ENCODE measurements around the gene PPP2R5C. TPM values are rescaled to one million over a fixed set of nuclear protein-coding genes. Genes with fewer than 3 reads are reported as not detected.

Gene PPP2R5C
- total and polyA plus RNA-seq, 9 of the 15 experiments (the other 6 are each of a cell fraction or from before 2014, with no cell fraction given): 284 to 617 (median 395) TPM

GRCh38 chr14:101815994-101816393 is 54.5 kb downstream of the PPP2R5C start (continued):
- no peak for TF ChIP-seq CHD7 (IDR thresholded peaks at IDR 0.05; ENCODE audit: low read depth, low read length)
- TF ChIP-seq SUPT5H (IDR thresholded peaks at IDR 0.05): no peak
- TF ChIP-seq ERF (CRISPR knock-in tag; IDR thresholded peaks at IDR 0.05): no peak
- TF ChIP-seq EP300 (IDR thresholded peaks at IDR 0.05; ENCODE audit: low read length): no peak
- no peak for TF ChIP-seq ARID4B (CRISPR knock-in tag; IDR thresholded peaks at IDR 0.05)
- TF ChIP-seq MTA1 (IDR thresholded peaks at IDR 0.05; ENCODE audit: borderline replicate concordance): no peak
- no peak for TF ChIP-seq IRF9 (tag; IDR thresholded peaks at IDR 0.05)
- no peak for TF ChIP-seq ZBTB1 (CRISPR knock-in tag; IDR thresholded peaks at IDR 0.05; ENCODE audit: borderline replicate concordance, low read depth)
- TF ChIP-seq ATF6 (CRISPR knock-in tag; IDR thresholded peaks at IDR 0.05): no peak
- no peak for TF ChIP-seq ZNF133 (CRISPR knock-in tag; IDR thresholded peaks at IDR 0.05)
